Measurements from ENCODE around the gene STK24. TPM values are rescaled to one million over a fixed set of nuclear protein-coding genes. Genes with fewer than 3 reads are reported as not detected.

STK24 gene
- total and polyA plus RNA-seq, 2 of the 4 experiments (the other 2 are of a cell fraction) = 29.2 to 43.4 TPM

DNA sequence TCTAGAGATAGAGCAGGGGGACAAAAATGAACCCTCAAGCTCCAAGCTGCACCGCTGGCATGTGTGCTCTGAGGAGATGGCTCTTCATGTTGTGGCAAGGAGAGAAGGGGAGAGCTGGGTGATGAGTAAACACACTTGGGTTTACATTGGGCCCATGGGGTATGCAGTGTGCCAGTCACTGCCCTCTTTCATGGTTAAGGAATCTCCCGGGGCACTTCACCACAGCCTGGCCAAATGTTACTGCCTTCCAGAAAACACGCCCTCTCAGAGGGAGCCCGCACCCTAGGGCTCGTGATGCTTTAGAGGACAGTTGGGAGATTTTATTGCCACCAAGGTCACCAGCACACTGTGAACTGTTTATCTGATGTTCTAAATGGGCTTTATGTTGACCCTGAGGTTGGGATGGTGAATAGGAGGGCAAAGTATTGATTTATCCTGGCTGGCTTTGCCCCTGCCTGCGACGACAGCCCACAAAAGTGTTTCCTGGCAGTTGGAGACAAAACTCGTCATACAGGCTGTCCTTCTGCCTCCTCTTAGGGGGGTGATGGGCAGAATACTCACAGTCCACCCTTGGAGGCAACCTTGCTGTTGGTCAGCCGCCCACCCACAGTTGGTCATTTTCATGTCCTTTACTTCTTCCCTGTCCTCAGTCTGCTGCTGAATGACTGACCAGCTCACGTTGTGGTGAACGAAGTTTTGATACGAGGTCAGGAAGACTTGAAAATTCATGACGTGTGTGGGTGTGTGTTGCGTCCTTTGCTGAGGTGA, 156.9 kb downstream of the STK24 start:
- Histone ChIP-seq H3K79me1 (ENCODE audit: low read depth in 1 of 2, low read length in 2 of 2) (peaks cover 5 to 68% of the 10 kb centered on the region in 2 experiments; a peak in 3 of 4 replicates), H3K56ac (ENCODE audit: extremely low read depth, insufficient read depth, low read length) (no peak overlapping the region), H3K4me2 (ENCODE audit: low read depth, low read length) (no peak overlapping the region), H2BK120ac (ENCODE audit: low read depth, low read length) (no peak overlapping the region), H4K91ac (ENCODE audit: insufficient read depth, low read depth, low read length) (no peak overlapping the region), H3K27ac (ENCODE audit: insufficient read depth, low read length) (no peak overlapping the region), H3K36me3 (ENCODE audit: control insufficient read depth, insufficient read depth, low read length) (peaks cover 64% of the 10 kb centered on the region), H3K4me3 (ENCODE audit: insufficient read depth, low read depth, low read length) (no peak overlapping the region), H2AFZ (replicated peaks; ENCODE audit: low read length, poor library complexity) (no peak overlapping the region), H2BK5ac (ENCODE audit: low read depth, low read length, poor library complexity, severe bottlenecking) (no peak overlapping the region), H4K8ac (ENCODE audit: low read depth in 2 of 2, low read length in 2 of 2) (no peak overlapping the region), H2BK20ac (ENCODE audit: low read depth, low read length) (no peak overlapping the region), H3K4ac (ENCODE audit: low read depth, low read length) (no peak overlapping the region), H3K27me3 (ENCODE audit: control insufficient read depth, insufficient read depth, low read length) (no peaks in the 10 kb centered on the region), H3K9ac (ENCODE audit: low read depth, low read length) (no peak overlapping the region), H2AK5ac (ENCODE audit: low read depth, low read length) (no peak overlapping the region), H2BK15ac (ENCODE audit: low read depth, low read length) (no peak overlapping the region), H4K20me1 (ENCODE audit: insufficient read depth, low read length) (peaks cover 17% of the 10 kb centered on the region; the same call in 1 of the 2 replicates), H3K23ac (ENCODE audit: low read depth, low read length) (no peak overlapping the region), H3K4me1 (ENCODE audit: control insufficient read depth, insufficient read depth, low read length) (no peaks in the 10 kb centered on the region), H3K18ac (ENCODE audit: low read depth, low read length) (no peak overlapping the region), H4K5ac (ENCODE audit: low read depth, low read length) (no peak overlapping the region), H2AK9ac (replicated peaks; ENCODE audit: low read depth, low read length, poor library complexity) (no peak overlapping the region), H3K9me1 (ENCODE audit: insufficient read depth, low read length) (peaks cover 25% of the 10 kb centered on the region), H3K9me3 (ENCODE audit: control insufficient read depth, insufficient read depth, low read length) (no peaks in the 10 kb centered on the region), H3K14ac (replicated peaks; ENCODE audit: low read depth, low read length) (no peak overlapping the region)
- no peak for ATAC-seq (ENCODE audit: low read depth)
- POLR2A ChIA-PET (ENCODE audit: unreplicated experiment) = no interaction called here
- in situ Hi-C loops (cut with MboI; ENCODE audit: low sequenced_read_pairs) (no loop called here), dilution Hi-C loops (cut with HindIII; ENCODE audit: low sequenced_read_pairs, unreplicated experiment) (no loop called here), intact Hi-C loops (cut with micrococcal nuclease) (no loop called here)
- TF ChIP-seq RAD21 (IDR thresholded peaks at IDR 0.05; ENCODE audit: low read length) (no peak), MAZ (IDR thresholded peaks at IDR 0.05; ENCODE audit: borderline replicate concordance, low read depth, low read length) (no peak), FOS (IDR thresholded peaks at IDR 0.05; ENCODE audit: low read depth, low read length) (no peak)
- TF ChIP-seq, protein P1, sequence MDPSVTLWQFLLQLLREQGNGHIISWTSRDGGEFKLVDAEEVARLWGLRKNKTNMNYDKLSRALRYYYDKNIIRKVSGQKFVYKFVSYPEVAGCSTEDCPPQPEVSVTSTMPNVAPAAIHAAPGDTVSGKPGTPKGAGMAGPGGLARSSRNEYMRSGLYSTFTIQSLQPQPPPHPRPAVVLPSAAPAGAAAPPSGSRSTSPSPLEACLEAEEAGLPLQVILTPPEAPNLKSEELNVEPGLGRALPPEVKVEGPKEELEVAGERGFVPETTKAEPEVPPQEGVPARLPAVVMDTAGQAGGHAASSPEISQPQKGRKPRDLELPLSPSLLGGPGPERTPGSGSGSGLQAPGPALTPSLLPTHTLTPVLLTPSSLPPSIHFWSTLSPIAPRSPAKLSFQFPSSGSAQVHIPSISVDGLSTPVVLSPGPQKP (IDR thresholded peaks at IDR 0.05; ENCODE audit: borderline replicate concordance, low read depth, low read length) = no peak
- TF ChIP-seq, protein P2, sequence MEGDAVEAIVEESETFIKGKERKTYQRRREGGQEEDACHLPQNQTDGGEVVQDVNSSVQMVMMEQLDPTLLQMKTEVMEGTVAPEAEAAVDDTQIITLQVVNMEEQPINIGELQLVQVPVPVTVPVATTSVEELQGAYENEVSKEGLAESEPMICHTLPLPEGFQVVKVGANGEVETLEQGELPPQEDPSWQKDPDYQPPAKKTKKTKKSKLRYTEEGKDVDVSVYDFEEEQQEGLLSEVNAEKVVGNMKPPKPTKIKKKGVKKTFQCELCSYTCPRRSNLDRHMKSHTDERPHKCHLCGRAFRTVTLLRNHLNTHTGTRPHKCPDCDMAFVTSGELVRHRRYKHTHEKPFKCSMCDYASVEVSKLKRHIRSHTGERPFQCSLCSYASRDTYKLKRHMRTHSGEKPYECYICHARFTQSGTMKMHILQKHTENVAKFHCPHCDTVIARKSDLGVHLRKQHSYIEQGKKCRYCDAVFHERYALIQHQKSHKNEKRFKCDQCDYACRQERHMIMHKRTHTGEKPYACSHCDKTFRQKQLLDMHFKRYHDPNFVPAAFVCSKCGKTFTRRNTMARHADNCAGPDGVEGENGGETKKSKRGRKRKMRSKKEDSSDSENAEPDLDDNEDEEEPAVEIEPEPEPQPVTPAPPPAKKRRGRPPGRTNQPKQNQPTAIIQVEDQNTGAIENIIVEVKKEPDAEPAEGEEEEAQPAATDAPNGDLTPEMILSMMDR (conservative IDR thresholded peaks at IDR 0.05; ENCODE audit: low read depth, low read length) = no peak
- DNase-seq = no peak
- CTCF ChIA-PET = no interaction called here
- no TSS peak for BruUV-seq (replicated peaks)
- no CpG with 5 or more reads among the region's 14 CpGs for WGBS, 2 experiments (ENCODE audit: extremely low coverage in 2 of 2, insufficient read length in 1 of 2)
